GM13977 (cell line): ENCODE results near the gene PLCD3.

Source experiments
- DNase-seq: peaks from one replicate; pipeline ENCODE4 v3.0.0; 2012; ENCODE audit warnings: low spot score
- CTCF ChIP-seq: IDR thresholded peaks from 2 replicates; pipeline ENCODE4 v1.5.1; 2012; ENCODE audit warnings: mild to moderate bottlenecking, control low read depth; ENCODE audit not compliant: insufficient read depth; ENCODE audit errors: extremely low read depth, missing control alignments
- in situ Hi-C: fragments of 300-500 bp; cut with MboI; formaldehyde crosslinking; loops from one replicate; pipeline ENCODE4 v1.12.0; 2022; ENCODE audit warnings: low sequenced_read_pairs, low pct_unique_long_range_greater_than_20kb, mixed read lengths, inconsistent platforms; ENCODE audit not compliant: unreplicated experiment

PLCD3 gene

GRCh38 chr17:45101546-45101882 is 30.8 kb downstream of the PLCD3 start:
- no peak for DNase-seq
- in situ Hi-C loops = no loop called here
- TF ChIP-seq CTCF = no peak

GRCh38 chr17:45098869-45099616 is 33.3 kb downstream of the PLCD3 start:
- peak; percentile 91 for TF ChIP-seq CTCF
- in situ Hi-C loops = no loop called here
- peak; percentile 89 for DNase-seq

- in situ Hi-C loops = no loop called here
- DNase-seq = no peak
- TF ChIP-seq CTCF = no peak
These were observed 34.0 kb downstream of the PLCD3 start for GRCh38 chr17:45098081-45098868.

GRCh38 chr17:45096926-45097325 is 35.4 kb downstream of the PLCD3 start:
- no peak for TF ChIP-seq CTCF
- in situ Hi-C loops = no loop called here
- no peak for DNase-seq

- peak; percentile 39 for TF ChIP-seq CTCF
- no peak for DNase-seq
- in situ Hi-C loops = no loop called here
These were observed 36.2 kb downstream of the PLCD3 start for GRCh38 chr17:45096141-45096540.

- in situ Hi-C loops = no loop called here
- no peak for TF ChIP-seq CTCF
- DNase-seq = no peak
These were observed 38.7 kb downstream of the PLCD3 start for GRCh38 chr17:45093444-45094110.
